ENCODE data around the gene UXS1.

UXS1 gene

GRCh38 chr2:106054880-106055655 lies 139.0 kb downstream of the UXS1 start:
- DNase-seq (ENCODE audit: insufficient read length, low spot score) (no peak), FAIRE-seq (no peak)

GRCh38 chr2:106054321-106054720 lies 139.8 kb downstream of the UXS1 start:
- DNase-seq (ENCODE audit: insufficient read length, low spot score) (no peak), FAIRE-seq (no peak)

- FAIRE-seq (no peak), DNase-seq (ENCODE audit: insufficient read length, low spot score) (no peak)
Observed at GRCh38 chr2:106053581-106053980, 140.5 kb downstream of the UXS1 start.

GRCh38 chr2:106053116-106053515 lies 141.0 kb downstream of the UXS1 start:
- DNase-seq (ENCODE audit: insufficient read length, low spot score) = no peak
- no peak for FAIRE-seq

GRCh38 chr2:106044859-106045258 lies 149.2 kb downstream of the UXS1 start:
- no peak for FAIRE-seq
- DNase-seq (ENCODE audit: insufficient read length, low spot score) = no peak

- no peak for DNase-seq (ENCODE audit: insufficient read length, low spot score)
- FAIRE-seq = no peak
Observed at GRCh38 chr2:106044021-106044420, 150.1 kb downstream of the UXS1 start.
